Measurements from ENCODE around the gene S100B.

GRCh38 chr21:46600978-46601377 is 3.9 kb downstream of the S100B start:
- TF ChIP-seq POLR2A (IDR thresholded peaks at IDR 0.05; ENCODE audit: low read length) (no peak), GATA1 (IDR thresholded peaks at IDR 0.05; ENCODE audit: low read depth, low read length) (no peak)

Data from erythroblast (primary cell).